Hepatocyte (in vitro differentiated cells): ENCODE data around the gene SEC61G.

ENCODE experiments used
- CTCF ChIP-seq: fragments of 200-600 bp; sonication (generic); IDR thresholded peaks from 2 replicates; pipeline ENCODE4 v1.5.1; 2016; ENCODE audit warnings: antibody characterized with exemption, mild to moderate bottlenecking; ENCODE audit not compliant: poor library complexity
- EZH2 ChIP-seq: fragments of 200-600 bp; sonication (generic); IDR thresholded peaks from 2 replicates; pipeline ENCODE4 v1.6.1; 2016; ENCODE audit warnings: antibody characterized with exemption, mild to moderate bottlenecking, borderline replicate concordance

GRCh38 chr7:54780490-54780889, 21.5 kb upstream of the SEC61G start:
- TF ChIP-seq CTCF: no peak
- no peak for TF ChIP-seq EZH2
